GM21576 (cell line): Measurements from ENCODE around the gene TOMM20.
"Not testable (repeated sequence)": the region's sequence is repeated elsewhere in the genome, so short reads cannot be mapped to it uniquely, and the experiment has no call there.

Source experiments
- ATAC-seq: cut with Tn5 transposase; IDR thresholded peaks from one replicate; pipeline ENCODE4 v1.9.1; 2021; ENCODE audit warnings: mild to moderate bottlenecking, moderate library complexity; ENCODE audit not compliant: unreplicated experiment

Gene TOMM20

DNA sequence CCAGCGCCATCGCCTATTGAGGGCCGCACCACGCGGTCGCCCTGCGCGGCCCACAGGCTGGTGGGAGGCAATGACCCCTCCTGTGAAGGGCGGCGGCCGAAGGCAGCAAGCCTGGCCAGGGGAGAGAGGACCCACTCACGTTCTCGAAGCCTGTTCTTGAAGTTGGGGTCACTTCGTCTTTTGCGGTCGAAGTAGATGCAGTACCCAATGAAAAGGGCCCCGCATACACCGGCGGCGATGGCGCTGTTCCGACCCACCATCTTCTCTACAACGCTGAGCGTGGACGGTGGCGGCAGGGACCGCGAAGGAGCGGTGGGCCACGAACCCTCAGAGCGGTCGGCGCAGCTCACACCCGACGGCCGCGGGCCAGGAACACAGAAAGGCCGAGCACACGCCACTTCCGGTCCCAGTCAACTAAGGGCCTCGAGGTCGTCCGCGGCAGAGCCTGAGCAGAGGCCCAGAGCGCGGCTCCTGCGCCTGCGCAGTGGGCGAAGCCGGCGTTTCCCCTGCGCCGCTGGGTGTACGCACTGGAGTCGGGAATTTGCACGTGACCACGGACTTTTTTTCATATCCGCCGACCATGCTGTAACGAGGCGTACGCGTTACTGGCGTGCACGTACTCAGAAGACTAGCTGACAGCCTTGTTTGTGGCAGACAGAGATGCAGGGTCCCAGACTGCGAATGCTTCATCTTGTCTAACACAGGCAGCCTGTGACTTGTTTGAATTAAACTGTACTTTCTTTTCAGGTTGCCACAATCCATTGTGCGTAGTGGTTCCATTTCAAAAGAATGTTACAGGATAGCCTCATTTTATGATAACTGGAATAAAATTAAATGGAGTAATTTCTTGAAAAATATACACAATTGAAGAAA is at the start of gene TOMM20:
Gene TOMM20 (minus strand): TSS at position 382 of the 873 bp plus-strand sequence. CDS start 122 bp downstream, at position 260.
- ATAC-seq, result peak; percentile 89

DNA sequence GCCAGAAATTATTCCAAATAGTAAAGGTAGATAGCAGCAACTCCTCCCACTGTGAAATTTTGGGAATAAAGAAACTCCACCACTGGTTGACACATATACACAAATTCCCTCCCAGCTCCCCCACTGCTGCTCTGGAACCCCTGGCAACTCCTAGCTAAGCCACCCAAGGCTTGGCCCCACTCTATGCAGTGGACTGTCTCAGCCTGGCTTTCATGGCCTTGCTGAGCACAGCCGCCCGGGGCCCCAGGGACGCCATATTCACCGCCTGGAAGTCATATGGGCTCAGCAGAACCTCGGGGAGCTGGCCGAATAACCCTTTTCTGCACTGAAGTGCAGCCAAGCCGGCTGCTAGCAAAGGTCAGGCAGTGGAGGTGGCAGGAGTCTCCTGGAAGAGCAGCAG is 47.8 kb upstream of the TOMM20 start:
- no peak for ATAC-seq

DNA sequence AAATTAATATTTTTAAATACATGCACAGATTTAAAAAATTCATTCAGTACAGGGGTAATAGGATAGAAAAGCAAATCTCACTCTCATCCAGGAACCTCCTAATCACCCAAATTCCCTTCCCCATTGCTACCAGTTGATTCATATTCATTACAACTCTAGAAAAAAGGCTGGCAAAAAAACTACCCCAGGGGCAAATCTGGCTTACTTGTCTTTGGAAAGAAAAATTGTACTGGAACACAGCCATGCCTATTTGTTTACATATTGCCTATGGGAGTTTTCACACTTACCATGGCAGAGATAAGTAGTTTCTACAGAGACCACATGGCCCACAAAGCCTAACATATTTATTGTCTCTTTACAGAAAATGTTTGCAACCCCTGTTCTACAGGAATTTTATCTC is 41.3 kb upstream of the TOMM20 start:
- ATAC-seq, result no peak

DNA sequence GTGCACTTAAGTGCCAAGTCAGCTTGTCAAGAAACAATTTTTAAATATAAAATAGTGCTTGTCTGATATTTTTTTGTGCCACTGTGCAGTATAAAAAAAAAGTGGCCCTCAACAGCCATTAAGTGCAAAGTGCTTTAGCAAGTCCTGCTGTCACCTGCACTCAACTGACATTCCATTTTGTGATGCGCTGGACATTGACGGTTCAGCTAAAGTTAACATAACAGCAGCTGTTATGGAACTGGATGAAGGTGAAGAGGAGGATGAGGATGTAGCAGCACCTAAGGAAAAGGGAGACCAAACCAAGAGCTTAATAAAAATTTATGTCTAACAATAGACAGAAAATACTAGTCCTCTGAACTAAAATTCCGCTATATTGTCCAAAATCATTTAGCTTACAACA is 39.7 kb upstream of the TOMM20 start:
- ATAC-seq, result no peak

DNA sequence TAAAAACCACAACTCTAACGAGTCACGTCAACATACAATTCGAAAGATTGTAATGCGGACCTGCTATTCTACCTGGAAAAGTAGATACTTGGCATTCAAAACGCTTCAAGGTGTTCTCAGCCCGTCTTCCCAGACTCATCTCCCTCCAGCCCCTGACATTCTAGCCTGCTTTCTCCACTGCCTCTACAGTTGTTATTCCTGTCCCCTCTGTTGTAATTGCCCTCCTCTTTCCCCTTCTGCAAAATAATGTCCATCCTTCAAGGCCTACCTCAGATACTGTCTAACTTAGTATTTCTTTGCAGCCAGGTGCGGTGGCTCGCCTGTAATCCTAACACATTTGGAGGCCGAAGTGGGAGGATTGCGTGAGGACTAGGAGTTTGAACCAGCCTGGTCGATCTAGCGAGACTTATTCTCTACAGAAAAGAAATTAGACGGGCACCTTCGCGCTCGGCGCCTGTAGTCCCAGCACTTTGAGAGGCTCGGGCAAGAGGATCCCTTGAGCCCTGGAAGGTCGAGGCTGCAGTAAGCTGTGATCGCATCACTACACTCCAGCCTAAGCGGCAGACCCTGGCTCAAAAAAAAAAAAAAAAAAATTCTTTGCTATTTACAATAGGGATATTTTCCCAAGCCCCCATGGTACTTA is 33.2 kb upstream of the TOMM20 start:
- no peak for ATAC-seq

DNA sequence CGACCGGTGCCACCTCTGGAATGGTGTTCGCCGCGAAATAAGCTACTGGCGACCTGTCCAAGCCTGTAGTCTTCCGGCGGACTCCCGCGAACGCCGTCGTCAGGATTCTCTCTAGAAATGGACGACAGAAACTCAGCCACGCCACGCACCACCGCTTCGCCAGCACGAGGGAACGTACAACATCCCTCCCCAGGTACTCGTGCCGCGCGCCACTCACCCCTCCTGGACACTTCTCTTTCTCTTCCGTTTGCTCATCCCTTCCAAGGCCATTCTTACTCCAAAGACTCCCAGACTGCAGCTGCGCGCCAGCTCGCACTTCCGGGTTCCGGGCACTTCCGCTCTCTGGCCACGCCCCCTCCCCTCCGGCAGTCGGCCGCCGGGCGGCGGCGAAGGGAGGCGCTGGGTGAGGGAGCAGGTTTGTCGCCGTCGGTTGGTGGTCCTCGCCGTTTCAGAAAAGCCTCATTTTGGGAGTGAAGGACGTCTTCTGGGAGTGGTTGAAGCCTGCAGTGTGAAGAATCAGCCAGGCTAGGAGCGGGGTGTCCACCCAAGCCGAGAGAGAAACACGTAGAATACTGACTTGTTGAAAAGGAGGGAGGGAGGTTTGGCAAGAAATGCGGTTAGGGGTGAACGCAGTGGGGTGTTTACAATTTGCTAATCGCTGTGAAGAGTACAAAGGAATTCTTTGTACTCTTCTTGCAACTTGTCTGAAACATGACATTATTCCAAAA is 32.5 kb upstream of the TOMM20 start, which contains the start of gene RBM34:
Gene RBM34 (minus strand): TSS at position 294 of the 728 bp plus-strand sequence. CDS start 24 bp downstream, at position 270.
- peak; percentile 88 for ATAC-seq

DNA sequence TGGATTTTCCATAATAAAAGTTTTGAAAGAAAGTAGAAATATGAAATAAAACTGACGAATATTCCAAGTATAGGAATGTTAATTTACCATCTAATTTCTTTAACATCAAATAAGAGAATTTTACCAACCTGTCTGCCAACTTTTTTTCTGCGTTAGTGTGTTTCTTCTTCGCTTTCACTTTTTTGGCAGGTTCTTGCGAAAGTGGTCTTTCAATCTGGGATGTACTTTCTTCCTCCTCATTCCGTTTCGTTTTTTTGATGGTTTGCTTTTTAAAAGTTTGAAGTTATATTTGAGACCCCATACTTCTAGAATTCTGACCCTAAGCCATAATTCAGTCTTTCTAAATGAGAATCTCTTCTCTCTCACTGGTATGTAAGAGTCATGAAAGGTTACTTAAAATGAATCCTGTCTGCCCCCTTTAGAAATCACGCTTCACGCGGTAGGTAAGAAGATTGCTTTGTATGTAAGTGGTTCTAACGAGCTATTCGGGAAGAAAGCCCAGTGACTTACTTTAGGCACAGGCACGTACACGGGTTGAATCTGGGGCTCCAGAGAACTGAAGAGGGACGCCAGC is 31.8 kb upstream of the TOMM20 start:
- ATAC-seq, result peak; percentile 28

DNA sequence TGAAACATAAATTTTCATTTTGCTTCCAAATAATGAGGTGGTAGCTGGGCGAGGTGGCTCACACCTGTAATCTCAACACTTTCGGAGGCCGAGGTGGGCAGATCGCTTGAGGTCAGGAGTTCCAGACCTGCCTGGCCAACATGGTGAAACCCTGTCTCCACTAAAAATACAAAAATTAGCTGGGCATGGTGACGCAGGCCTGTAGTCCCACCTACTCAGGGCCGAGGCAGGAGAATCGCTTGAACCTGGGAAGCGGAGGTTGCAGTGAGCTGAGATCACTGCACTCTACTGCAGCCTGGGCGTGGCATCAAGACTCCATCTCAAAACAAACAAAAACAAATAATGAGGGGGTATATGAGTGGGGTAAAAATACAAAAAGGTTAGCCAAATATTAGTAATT is 31.3 kb upstream of the TOMM20 start:
- not testable (repeated sequence) for ATAC-seq

DNA sequence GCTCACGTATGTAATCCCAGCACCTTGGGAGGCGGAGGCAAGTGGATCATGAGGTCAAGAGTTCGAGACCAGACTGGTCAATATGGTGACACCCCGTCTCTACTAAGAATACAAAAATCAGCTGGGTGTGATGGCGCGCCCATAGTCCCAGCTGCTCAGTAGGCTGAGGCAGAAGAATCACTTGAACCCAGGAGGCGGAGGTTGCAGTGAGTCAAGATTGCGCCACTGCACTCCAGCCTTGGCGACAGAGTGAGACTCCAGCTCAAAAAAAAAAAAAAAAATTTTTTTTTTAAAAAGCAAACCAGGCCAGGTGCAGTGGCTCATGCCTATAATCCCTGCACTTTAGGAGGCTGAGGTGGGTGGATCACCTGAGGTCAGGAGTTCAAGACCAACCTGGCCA is 30.6 kb upstream of the TOMM20 start:
- ATAC-seq, result not testable (repeated sequence)

DNA sequence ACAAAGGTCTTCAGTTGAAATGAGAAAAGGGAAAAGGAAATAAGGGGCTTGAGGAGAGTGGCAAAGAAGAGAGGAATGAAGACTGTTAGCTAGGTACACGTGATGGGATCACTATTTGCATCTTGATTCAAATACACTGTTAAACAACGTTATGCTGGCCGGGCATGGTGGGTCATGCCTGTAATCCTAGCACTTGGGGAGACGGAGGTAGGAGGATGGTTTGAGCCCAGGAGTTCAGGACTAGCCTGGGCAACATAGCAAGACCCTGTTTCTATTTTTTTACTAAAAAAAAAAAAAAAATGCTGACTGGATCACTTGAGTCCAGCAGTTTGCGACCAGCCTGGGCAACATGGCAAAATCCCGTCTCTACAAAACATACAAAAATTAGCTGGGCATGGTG is 30.0 kb upstream of the TOMM20 start:
- ATAC-seq, result no peak

DNA sequence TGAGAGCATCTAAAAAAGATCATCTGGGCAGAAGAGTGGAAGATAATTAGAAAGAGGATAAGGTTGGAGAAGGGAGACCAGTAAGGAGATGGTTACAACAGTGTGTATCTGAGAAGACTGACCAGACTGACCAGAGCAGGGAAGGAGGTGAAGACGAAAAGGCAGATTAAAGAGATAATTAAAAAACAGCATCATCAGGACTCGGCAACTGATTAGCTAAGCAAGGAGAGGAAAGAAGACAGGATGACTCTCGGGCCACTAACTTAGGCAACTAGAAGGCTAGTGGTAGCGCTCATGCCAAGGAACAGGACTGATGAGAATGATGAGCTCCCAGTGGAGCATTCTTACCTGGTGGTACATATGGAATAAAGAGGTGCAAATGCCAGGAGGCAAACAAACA is 28.5 kb upstream of the TOMM20 start:
- no peak for ATAC-seq

DNA sequence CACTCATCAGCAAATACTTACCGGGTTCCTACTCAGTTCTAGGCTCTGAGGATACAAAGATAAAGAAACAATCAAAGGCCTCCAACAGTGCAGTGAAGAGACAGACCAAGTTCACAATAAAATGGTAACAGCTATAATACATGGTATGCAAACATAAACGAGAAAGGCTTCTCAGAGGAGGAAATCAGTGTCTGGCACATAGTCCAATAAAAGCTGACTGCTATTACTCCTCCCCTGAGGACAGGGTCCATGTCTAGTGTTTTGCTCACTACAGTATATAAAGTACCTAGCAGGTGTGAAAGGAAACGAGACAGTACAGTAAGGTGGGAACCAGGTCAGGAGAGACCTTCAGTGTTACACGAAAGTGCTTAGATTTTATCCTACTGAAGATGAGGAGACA is 28.1 kb upstream of the TOMM20 start:
- ATAC-seq, result no peak

DNA sequence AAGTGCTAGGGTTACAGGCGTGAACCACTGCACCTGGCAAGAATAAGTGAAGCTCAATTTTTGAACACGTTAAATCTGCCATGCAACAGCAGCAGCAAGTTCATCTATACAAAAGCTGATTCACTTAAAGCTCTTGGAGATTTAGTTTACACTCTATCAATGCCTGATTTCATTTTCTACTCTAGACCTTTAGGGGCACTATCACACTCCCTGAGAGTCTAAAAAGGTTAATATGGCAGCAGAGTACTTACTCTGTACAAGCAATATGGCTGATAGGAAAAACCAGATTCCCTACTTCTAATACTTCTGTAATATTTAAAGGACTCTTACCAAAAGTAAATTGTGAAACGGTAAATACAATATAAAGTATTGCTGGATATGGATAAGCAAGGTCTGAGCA is 27.6 kb upstream of the TOMM20 start:
- no peak for ATAC-seq

DNA sequence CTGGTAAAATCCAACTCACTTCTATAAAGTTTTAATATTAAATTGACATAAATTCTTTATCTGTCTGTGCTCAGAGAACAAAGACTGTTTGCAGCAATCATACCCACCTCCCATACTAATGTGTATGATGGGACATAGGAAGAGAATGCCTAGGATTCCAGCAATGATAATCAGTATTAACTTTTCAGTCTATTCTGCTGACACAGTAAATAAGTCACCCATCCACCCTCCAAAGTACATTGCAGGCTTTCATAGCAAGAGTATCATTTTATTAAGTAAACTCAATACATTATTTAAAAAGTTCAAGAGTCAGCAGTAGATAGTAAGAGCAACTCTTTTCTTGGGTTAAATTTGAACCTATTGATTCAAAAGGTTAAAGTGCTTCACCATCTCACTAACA is 23.6 kb upstream of the TOMM20 start:
- no peak for ATAC-seq

DNA sequence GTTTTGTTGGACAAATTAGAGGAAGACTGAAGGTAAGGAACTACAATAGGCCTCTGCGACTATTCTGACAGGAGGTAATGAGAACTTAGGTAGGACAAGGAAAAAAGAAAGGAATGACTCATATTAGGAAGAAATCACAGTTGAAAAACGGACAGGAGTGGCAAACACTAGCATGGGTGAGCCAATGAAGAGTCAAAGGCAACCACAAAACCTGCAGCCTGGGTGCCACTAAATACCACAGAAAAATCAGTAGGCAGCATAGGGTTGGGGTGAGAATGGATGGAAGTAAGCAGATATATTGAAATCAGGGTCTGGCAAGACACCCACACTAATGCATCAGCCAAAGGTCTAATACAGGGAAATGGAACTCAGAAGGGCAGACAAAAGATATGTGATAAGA is 22.4 kb upstream of the TOMM20 start:
- no peak for ATAC-seq

DNA sequence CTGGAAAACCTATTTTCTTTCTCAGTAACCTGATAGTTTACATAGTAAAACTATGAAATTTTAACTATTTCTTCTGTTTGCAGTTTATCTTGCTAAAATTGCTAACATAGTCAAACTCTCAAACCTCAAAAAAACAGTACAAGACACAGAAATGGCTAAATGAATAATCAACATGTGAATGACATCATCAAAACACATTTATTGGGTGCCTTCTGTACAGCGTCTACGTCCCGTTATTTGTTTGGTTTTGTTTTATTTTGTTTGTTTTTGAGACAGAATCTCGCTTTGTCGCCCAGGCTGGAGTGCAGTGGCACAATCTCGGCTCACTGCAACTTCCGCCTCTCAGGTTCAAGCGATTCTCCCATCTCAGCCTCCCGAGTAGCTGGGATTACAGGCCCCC is 21.2 kb upstream of the TOMM20 start:
- ATAC-seq, result no peak

DNA sequence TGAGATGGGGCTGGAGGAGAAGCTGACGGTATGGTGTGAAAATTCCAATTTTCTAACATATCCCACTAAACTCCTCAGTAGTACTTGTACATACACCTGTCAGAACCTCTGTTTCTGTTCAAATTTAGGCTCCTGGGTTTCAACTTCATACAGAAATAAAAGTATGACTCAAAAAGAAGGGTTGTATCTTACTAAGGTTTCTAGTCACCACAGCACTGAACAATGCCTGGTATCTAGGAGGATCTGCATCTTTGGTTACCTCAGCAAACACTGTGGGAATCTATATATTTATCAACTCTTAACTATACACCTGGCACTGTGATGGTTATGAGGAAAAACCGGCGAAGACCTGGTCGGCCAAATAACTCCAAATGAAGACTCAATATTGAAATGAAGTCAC is 18.6 kb upstream of the TOMM20 start:
- no peak for ATAC-seq

DNA sequence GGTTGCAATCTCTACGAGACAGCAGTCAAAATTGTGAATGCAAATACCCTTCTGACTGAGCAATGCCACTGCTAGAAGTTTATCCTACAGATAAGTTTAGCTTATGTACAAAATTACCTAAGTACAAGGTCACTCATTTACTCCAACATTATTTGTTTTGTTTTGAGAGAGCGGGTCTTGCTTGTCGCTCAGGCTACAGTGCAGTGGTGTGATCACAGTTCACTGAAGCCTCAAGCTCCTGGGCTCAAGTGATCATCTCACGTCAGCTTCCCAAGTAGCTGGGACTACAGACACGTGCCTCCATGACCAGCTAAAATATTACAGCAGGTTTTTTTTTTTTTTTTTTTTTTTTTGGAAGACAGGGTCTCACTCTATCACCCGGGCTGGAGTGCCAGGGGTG is 17.0 kb upstream of the TOMM20 start:
- no peak for ATAC-seq

DNA sequence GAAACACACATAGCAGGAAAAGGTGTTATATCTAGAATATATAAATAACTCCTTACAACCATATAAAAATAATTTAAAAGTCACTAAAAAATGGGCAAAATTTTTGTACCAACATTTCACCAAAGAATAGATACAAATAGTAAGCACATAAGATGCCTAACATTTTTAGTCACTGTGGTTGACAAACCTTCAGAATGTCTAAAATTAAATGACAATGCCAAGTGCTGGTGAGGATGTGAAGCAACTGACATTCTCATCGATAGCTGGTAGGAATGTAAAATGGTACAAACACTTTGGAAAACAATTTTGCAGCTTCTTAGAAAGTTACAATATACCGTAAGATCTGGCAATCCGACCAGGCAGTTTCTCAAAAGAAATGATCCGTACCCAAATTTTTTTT is 14.4 kb upstream of the TOMM20 start:
- no peak for ATAC-seq

DNA sequence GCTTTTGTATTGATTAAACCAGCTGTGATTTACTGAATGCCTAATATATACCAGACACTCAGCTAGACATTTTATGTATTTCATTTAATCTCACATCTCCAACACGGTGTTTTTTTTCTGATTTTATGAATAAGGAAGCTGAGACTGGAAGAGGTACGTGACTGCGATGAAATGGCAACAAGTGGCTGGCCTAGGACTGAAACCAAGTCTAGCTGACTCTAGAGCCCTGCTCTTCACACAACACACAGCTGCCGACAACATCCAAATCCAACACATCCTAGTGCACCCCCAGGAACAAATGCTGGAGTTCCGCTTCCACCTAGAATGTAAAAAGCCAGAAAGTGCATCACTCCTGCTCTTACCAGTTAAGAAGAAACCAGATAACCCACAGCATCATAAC is 10.7 kb upstream of the TOMM20 start:
- ATAC-seq, result no peak

DNA sequence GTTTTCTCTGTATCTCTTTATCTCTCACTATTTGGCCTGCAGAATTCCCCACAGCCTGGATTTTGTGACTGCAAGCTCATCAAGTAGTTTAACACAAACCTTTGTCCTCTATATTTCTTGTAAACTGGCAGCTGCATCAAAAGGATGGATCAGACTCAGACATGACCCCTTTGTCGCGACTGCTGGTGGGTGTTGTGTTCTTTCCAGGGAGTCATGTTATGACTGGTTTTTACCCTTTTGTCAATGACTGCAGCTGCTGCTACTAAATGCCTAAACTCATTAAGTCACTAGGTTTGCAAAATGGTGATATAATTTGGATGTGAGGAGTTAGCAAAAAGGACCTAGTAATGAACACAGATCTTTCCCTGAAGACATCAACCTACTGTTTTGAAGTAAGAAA is 10.2 kb upstream of the TOMM20 start:
- ATAC-seq, result no peak
